Islet of Langerhans (tissue), 1 donor: Measurements from ENCODE around the gene CCR7.
"Not testable (repeated sequence)": the region's sequence is repeated elsewhere in the genome, so short reads cannot be mapped to it uniquely, and the experiment has no call there.

Source experiments
- FAIRE-seq: peaks from one replicate; lab custom pipeline; 2011; peaks lifted over from hg19 to GRCh38; lab: Jason Lieb, UNC

CCR7 gene

GRCh38 chr17:40597156-40597555 lies 31.9 kb upstream of the CCR7 start:
- FAIRE-seq = no peak

- no peak for FAIRE-seq
Observed at GRCh38 chr17:40596261-40596919, 31.1 kb upstream of the CCR7 start.

- no peak for FAIRE-seq
Observed at GRCh38 chr17:40590742-40591141, 25.5 kb upstream of the CCR7 start.

- no peak for FAIRE-seq
Observed at GRCh38 chr17:40588552-40588951, 23.3 kb upstream of the CCR7 start.

- FAIRE-seq = not testable (repeated sequence)
Observed at GRCh38 chr17:40586264-40586663, 21.0 kb upstream of the CCR7 start.

- FAIRE-seq = not testable (repeated sequence)
Observed at GRCh38 chr17:40584950-40585349, 19.7 kb upstream of the CCR7 start.

GRCh38 chr17:40582328-40582901 lies 17.1 kb upstream of the CCR7 start:
- FAIRE-seq = no peak

GRCh38 chr17:40580140-40580539 lies 14.9 kb upstream of the CCR7 start:
- FAIRE-seq = no peak

- FAIRE-seq = no peak
Observed at GRCh38 chr17:40579471-40579870, 14.2 kb upstream of the CCR7 start.

- FAIRE-seq = no peak
Observed at GRCh38 chr17:40577611-40578065, 12.4 kb upstream of the CCR7 start.

GRCh38 chr17:40576113-40576740 lies 11.0 kb upstream of the CCR7 start:
- no peak for FAIRE-seq

GRCh38 chr17:40574292-40574691 lies 9.0 kb upstream of the CCR7 start:
- no peak for FAIRE-seq

- not testable (repeated sequence) for FAIRE-seq
Observed at GRCh38 chr17:40572245-40572993, 7.1 kb upstream of the CCR7 start.

GRCh38 chr17:40568074-40568836 lies 3.0 kb upstream of the CCR7 start:
- FAIRE-seq = no peak

- no peak for FAIRE-seq
Observed at GRCh38 chr17:40567377-40567776, 2.1 kb upstream of the CCR7 start.

GRCh38 chr17:40565769-40566409 lies 617 bp upstream of the CCR7 start:
- FAIRE-seq = no peak

GRCh38 chr17:40564195-40564882 lies 933 bp downstream of the CCR7 start:
- no peak for FAIRE-seq

- no peak for FAIRE-seq
Observed at GRCh38 chr17:40563220-40564052, 1.8 kb downstream of the CCR7 start.

GRCh38 chr17:40562838-40563219 lies 2.4 kb downstream of the CCR7 start:
- no peak for FAIRE-seq
